ENCODE results near the gene ECHS1. TPM values are rescaled to one million over a fixed set of nuclear protein-coding genes. Genes with fewer than 3 reads are reported as not detected.
A peak's percentile ranks its signal among the peaks of the same experiment; 100 is the strongest.

ECHS1 gene
- total and polyA plus RNA-seq, 9 donors: 27.2 to 102 (median 68.9) TPM

GRCh38 chr10:133316266-133316665 lies 56.9 kb downstream of the ECHS1 start:
- intact Hi-C loops (cut with DNase I): loop anchor here in 1 of 4 donors (5.0 kb wide), 1 partner anchor 174 kb away; no protein-coding TSS in a partner anchor
- H3K4me1 ChIP-seq (ENCODE audit: insufficient read depth): no peaks in the 10 kb centered on the region
- no peak for TF ChIP-seq POLR2A (IDR thresholded peaks at IDR 0.05)
- TF ChIP-seq EP300 (IDR thresholded peaks at IDR 0.05): no peak
- TF ChIP-seq, protein P1, sequence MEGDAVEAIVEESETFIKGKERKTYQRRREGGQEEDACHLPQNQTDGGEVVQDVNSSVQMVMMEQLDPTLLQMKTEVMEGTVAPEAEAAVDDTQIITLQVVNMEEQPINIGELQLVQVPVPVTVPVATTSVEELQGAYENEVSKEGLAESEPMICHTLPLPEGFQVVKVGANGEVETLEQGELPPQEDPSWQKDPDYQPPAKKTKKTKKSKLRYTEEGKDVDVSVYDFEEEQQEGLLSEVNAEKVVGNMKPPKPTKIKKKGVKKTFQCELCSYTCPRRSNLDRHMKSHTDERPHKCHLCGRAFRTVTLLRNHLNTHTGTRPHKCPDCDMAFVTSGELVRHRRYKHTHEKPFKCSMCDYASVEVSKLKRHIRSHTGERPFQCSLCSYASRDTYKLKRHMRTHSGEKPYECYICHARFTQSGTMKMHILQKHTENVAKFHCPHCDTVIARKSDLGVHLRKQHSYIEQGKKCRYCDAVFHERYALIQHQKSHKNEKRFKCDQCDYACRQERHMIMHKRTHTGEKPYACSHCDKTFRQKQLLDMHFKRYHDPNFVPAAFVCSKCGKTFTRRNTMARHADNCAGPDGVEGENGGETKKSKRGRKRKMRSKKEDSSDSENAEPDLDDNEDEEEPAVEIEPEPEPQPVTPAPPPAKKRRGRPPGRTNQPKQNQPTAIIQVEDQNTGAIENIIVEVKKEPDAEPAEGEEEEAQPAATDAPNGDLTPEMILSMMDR (IDR thresholded peaks at IDR 0.05): no peak
- 80 to 93% (median 87%) methylated on average over 9 of the region's 9 CpGs for WGBS, 3 donors
- H3K36me3 ChIP-seq: no peaks in the 10 kb centered on the region
- DNase-seq: peak in 1 of 5 donors; percentile 24
- H3K27ac ChIP-seq: no peak overlapping the region
- H3K9me3 ChIP-seq: no peaks in the 10 kb centered on the region
- no peak overlapping the region for H3K4me3 ChIP-seq
- no peaks in the 10 kb centered on the region for H3K27me3 ChIP-seq

- H3K36me3 ChIP-seq: no peaks in the 10 kb centered on the region
- no peak overlapping the region for H3K4me3 ChIP-seq
- intact Hi-C loops (cut with DNase I): loop anchor here in 1 of 4 donors (5.0 kb wide), 1 partner anchor 174 kb away; no protein-coding TSS in a partner anchor
- 78 to 81% (median 80%) methylated on average over 5 of the region's 5 CpGs for WGBS, 3 donors
- no peaks in the 10 kb centered on the region for H3K9me3 ChIP-seq
- H3K27me3 ChIP-seq: no peaks in the 10 kb centered on the region
- H3K4me1 ChIP-seq (ENCODE audit: insufficient read depth): no peaks in the 10 kb centered on the region
- no peak for DNase-seq
- no peak overlapping the region for H3K27ac ChIP-seq
- TF ChIP-seq, protein P1 (IDR thresholded peaks at IDR 0.05): no peak
- TF ChIP-seq POLR2A (IDR thresholded peaks at IDR 0.05) (no peak), EP300 (IDR thresholded peaks at IDR 0.05) (no peak)
Measured at GRCh38 chr10:133315847-133316246, 57.3 kb downstream of the ECHS1 start.

GRCh38 chr10:133314911-133315310 lies 58.2 kb downstream of the ECHS1 start:
- peak in 1 of 5 donors; percentile 11 for DNase-seq
- intact Hi-C loops (cut with DNase I): loop anchor here in 1 of 4 donors (5.0 kb wide), 1 partner anchor 173 kb away; no protein-coding TSS in a partner anchor
- Histone ChIP-seq H3K4me1 (ENCODE audit: insufficient read depth) (no peaks in the 10 kb centered on the region), H3K9me3 (no peaks in the 10 kb centered on the region), H3K36me3 (no peaks in the 10 kb centered on the region), H3K27ac (no peak overlapping the region), H3K4me3 (no peak overlapping the region), H3K27me3 (no peaks in the 10 kb centered on the region)
- WGBS, 3 donors: 26 to 33% (median 28%) methylated on average over 12 of the region's 12 CpGs
- TF ChIP-seq, protein P1 (IDR thresholded peaks at IDR 0.05): no peak
- TF ChIP-seq EP300 (IDR thresholded peaks at IDR 0.05) (no peak), POLR2A (IDR thresholded peaks at IDR 0.05) (no peak)

DNA sequence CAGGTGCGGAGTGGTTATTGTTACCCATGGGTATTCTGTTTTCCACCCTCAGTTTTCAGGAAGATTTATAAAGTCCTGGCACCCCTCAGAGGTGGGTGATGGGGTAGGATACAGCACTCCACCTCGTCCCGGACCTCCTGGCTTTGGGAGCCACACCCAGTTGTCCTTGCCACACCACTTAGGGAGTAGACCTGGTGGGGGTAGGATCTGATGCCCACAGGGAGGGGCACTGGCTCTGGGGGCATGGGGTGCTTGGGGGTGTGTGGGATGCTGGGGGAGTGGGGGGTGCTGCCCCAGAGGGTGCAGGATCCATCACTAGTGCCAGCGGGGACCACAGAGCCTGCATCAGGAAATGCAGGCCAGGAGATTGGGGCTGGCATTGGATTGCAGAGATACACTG lies 60.0 kb downstream of the ECHS1 start:
- Histone ChIP-seq H3K27me3 (no peaks in the 10 kb centered on the region), H3K27ac (no peak overlapping the region), H3K9me3 (no peaks in the 10 kb centered on the region), H3K4me3 (no peak overlapping the region), H3K4me1 (ENCODE audit: insufficient read depth) (peaks cover 2% of the 10 kb centered on the region), H3K36me3 (no peaks in the 10 kb centered on the region)
- intact Hi-C loops (cut with DNase I): no loop called here
- 69 to 80% (median 72%) methylated on average over 4 of the region's 4 CpGs for WGBS, 3 donors
- TF ChIP-seq POLR2A (IDR thresholded peaks at IDR 0.05) (no peak), EP300 (IDR thresholded peaks at IDR 0.05) (no peak)
- TF ChIP-seq, protein P1 (IDR thresholded peaks at IDR 0.05): no peak
- peak in 1 of 5 donors; percentile 18 for DNase-seq
